SK-N-SH treated with all-trans-retinoic acid at 6 μM for 48 hours (cell line): ENCODE measurements around the gene LRRC43.

ENCODE experiments used
- CSDC2 ChIP-seq: fragments of 250-450 bp; sonication (Bioruptor Pico); IDR thresholded peaks from 2 replicates; pipeline ENCODE4 v1.5.0; 2020; ENCODE audit warnings: mild to moderate bottlenecking, moderate library complexity
- ESRRG ChIP-seq: fragments of 250-450 bp; sonication (Bioruptor Pico); IDR thresholded peaks from 2 replicates; pipeline ENCODE4 v1.6.1; 2021; ENCODE audit warnings: mild to moderate bottlenecking
- GLIS3 ChIP-seq: fragments of 250-450 bp; sonication (Bioruptor Pico); IDR thresholded peaks from 2 replicates; pipeline ENCODE4 v1.5.0; 2020; ENCODE audit warnings: mild to moderate bottlenecking, moderate library complexity
- OSR1 ChIP-seq: fragments of 250-450 bp; sonication (Bioruptor Pico); IDR thresholded peaks from 2 replicates; pipeline ENCODE4 v1.8.0; 2022; ENCODE audit warnings: moderate library complexity, mild to moderate bottlenecking, inconsistent platforms
- RARB ChIP-seq: fragments of 250-450 bp; sonication (Bioruptor Pico); IDR thresholded peaks from 2 replicates; pipeline ENCODE4 v1.8.0; 2021; ENCODE audit warnings: mild to moderate bottlenecking, moderate library complexity
- TCF4 ChIP-seq: fragments of 250-450 bp; sonication (Bioruptor Pico); IDR thresholded peaks from 2 replicates; pipeline ENCODE4 v1.8.0; 2021; ENCODE audit warnings: mild to moderate bottlenecking, moderate library complexity, borderline replicate concordance
- TF ChIP-seq, protein P1 (sequence below): fragments of 250-450 bp; sonication (Bioruptor Pico); IDR thresholded peaks from 2 replicates; pipeline ENCODE4 v1.8.0; 2020; ENCODE audit warnings: mild to moderate bottlenecking, moderate library complexity, borderline replicate concordance
- TF ChIP-seq, protein P2 (sequence below): fragments of 250-450 bp; sonication (Bioruptor Pico); IDR thresholded peaks from 2 replicates; pipeline ENCODE4 v1.5.1; 2021; ENCODE audit warnings: mild to moderate bottlenecking, moderate library complexity
- TF ChIP-seq, protein P3 (sequence below): fragments of 250-450 bp; sonication (Bioruptor Pico); IDR thresholded peaks from 2 replicates; pipeline ENCODE4 v1.5.1; 2020; ENCODE audit warnings: low read depth, mild to moderate bottlenecking, moderate library complexity

DNA sequence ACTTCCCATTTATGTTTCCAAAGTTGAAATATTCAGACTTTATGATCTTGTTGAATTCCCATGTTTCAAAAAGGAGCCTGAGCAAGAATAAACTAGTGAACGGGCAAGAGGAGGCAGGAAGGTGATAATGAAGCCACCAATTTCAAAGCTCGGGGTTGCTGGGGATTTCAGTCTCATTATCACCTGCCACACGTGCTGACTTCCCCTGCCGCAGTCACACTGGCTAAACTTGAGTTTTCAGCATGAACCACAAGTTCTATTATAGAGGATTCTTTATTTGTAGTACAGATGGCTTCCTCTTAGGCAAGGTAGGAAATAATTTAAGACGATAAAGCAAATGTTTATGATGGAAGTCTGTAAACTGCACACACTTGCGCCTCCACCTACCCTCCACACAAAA, 61.0 kb downstream of the LRRC43 start:
- TF ChIP-seq RARB (CRISPR knock-in tag) (no peak), GLIS3 (CRISPR knock-in tag) (no peak), OSR1 (no peak), CSDC2 (CRISPR knock-in tag) (no peak), TCF4 (CRISPR knock-in tag) (no peak), ESRRG (no peak)
- TF ChIP-seq, protein P1, sequence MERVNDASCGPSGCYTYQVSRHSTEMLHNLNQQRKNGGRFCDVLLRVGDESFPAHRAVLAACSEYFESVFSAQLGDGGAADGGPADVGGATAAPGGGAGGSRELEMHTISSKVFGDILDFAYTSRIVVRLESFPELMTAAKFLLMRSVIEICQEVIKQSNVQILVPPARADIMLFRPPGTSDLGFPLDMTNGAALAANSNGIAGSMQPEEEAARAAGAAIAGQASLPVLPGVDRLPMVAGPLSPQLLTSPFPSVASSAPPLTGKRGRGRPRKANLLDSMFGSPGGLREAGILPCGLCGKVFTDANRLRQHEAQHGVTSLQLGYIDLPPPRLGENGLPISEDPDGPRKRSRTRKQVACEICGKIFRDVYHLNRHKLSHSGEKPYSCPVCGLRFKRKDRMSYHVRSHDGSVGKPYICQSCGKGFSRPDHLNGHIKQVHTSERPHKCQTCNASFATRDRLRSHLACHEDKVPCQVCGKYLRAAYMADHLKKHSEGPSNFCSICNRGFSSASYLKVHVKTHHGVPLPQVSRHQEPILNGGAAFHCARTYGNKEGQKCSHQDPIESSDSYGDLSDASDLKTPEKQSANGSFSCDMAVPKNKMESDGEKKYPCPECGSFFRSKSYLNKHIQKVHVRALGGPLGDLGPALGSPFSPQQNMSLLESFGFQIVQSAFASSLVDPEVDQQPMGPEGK (CRISPR knock-in tag) = no peak
- TF ChIP-seq, protein P2, sequence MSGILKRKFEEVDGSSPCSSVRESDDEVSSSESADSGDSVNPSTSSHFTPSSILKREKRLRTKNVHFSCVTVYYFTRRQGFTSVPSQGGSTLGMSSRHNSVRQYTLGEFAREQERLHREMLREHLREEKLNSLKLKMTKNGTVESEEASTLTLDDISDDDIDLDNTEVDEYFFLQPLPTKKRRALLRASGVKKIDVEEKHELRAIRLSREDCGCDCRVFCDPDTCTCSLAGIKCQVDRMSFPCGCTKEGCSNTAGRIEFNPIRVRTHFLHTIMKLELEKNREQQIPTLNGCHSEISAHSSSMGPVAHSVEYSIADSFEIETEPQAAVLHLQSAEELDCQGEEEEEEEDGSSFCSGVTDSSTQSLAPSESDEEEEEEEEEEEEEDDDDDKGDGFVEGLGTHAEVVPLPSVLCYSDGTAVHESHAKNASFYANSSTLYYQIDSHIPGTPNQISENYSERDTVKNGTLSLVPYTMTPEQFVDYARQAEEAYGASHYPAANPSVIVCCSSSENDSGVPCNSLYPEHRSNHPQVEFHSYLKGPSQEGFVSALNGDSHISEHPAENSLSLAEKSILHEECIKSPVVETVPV = no peak
- TF ChIP-seq, protein P3, sequence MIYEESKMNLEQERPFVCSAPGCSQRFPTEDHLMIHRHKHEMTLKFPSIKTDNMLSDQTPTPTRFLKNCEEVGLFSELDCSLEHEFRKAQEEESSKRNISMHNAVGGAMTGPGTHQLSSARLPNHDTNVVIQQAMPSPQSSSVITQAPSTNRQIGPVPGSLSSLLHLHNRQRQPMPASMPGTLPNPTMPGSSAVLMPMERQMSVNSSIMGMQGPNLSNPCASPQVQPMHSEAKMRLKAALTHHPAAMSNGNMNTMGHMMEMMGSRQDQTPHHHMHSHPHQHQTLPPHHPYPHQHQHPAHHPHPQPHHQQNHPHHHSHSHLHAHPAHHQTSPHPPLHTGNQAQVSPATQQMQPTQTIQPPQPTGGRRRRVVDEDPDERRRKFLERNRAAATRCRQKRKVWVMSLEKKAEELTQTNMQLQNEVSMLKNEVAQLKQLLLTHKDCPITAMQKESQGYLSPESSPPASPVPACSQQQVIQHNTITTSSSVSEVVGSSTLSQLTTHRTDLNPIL = no peak
